IPS DF 6.9 (cell line): ENCODE results near the gene DNAJB5.

Experiments used
- DNase-seq: peaks from one replicate; pipeline ENCODE4 v3.0.0-alpha.2; 2013; ENCODE audit warnings: low read depth, low spot score
- H3K27ac ChIP-seq: one replicate; pipeline ENCODE4 v1.5.1; 2013; ENCODE audit warnings: low read length, control low read depth
- H3K27me3 ChIP-seq: 2 replicates; pipeline ENCODE4 v1.6.1; 2013; ENCODE audit warnings: mild to moderate bottlenecking, low read length; ENCODE audit not compliant: control insufficient read depth, insufficient read depth
- H3K36me3 ChIP-seq: 2 replicates; pipeline ENCODE4 v1.6.1; 2013; ENCODE audit warnings: low read length; ENCODE audit not compliant: control insufficient read depth, insufficient read depth
- H3K4me1 ChIP-seq: 2 replicates; pipeline ENCODE4 v1.6.1; 2013; ENCODE audit warnings: low read length; ENCODE audit not compliant: control insufficient read depth, insufficient read depth
- H3K4me3 ChIP-seq: 2 replicates; pipeline ENCODE4 v1.5.1; 2013; ENCODE audit warnings: mild to moderate bottlenecking, low read length
- H3K9me3 ChIP-seq: 2 replicates; pipeline ENCODE4 v1.6.1; 2013; ENCODE audit warnings: low read length, inconsistent platforms; ENCODE audit not compliant: control insufficient read depth, insufficient read depth
- whole genome bisulfite sequencing: extraction: QIAGEN DNeasy Blood & Tissue Kit; methylation state at CpG from one replicate; pipeline ENCODE4 v1.1.7; 2013; ENCODE audit warnings: mixed read lengths, missing lambda C conversion rate; ENCODE audit not compliant: insufficient read length, insufficient coverage; 5-methylcytosine and 5-hydroxymethylcytosine counted together

DNAJB5 gene

GRCh38 chr9:35027860-35028259 lies 38.3 kb downstream of the DNAJB5 start:
- WGBS: no CpG with 5 or more reads among the region's 1 CpG
- Histone ChIP-seq H3K9me3 (no peaks in the 10 kb centered on the region; the same call in 1 of the 2 replicates), H3K36me3 (no peaks in the 10 kb centered on the region), H3K27me3 (no peaks in the 10 kb centered on the region), H3K27ac (no peak overlapping the region), H3K4me3 (no peak overlapping the region), H3K4me1 (peaks cover 3% of the 10 kb centered on the region)
- DNase-seq: no peak

- H3K27ac ChIP-seq: no peak overlapping the region
- no peaks in the 10 kb centered on the region for H3K27me3 ChIP-seq
- H3K36me3 ChIP-seq: no peaks in the 10 kb centered on the region
- no peak for DNase-seq
- no peaks in the 10 kb centered on the region; the same call in 1 of the 2 replicates for H3K9me3 ChIP-seq
- H3K4me1 ChIP-seq: peaks cover 3% of the 10 kb centered on the region
- no peak overlapping the region for H3K4me3 ChIP-seq
These were observed 38.8 kb downstream of the DNAJB5 start for GRCh38 chr9:35028341-35028740.

GRCh38 chr9:35029241-35029640 lies 39.7 kb downstream of the DNAJB5 start:
- no peak for DNase-seq
- WGBS: no CpG with 5 or more reads among the region's 4 CpGs
- Histone ChIP-seq H3K27me3 (no peaks in the 10 kb centered on the region), H3K4me1 (peaks cover 3% of the 10 kb centered on the region), H3K4me3 (no peak overlapping the region), H3K9me3 (no peaks in the 10 kb centered on the region; the same call in 1 of the 2 replicates), H3K36me3 (no peaks in the 10 kb centered on the region), H3K27ac (no peak overlapping the region)

- H3K4me1 ChIP-seq: peaks cover 3% of the 10 kb centered on the region
- no peaks in the 10 kb centered on the region for H3K27me3 ChIP-seq
- H3K27ac ChIP-seq: no peak overlapping the region
- no CpG with 5 or more reads among the region's 2 CpGs for WGBS
- no peaks in the 10 kb centered on the region; the same call in 1 of the 2 replicates for H3K9me3 ChIP-seq
- no peaks in the 10 kb centered on the region for H3K36me3 ChIP-seq
- no peak overlapping the region for H3K4me3 ChIP-seq
- no peak for DNase-seq
These were observed 40.3 kb downstream of the DNAJB5 start for GRCh38 chr9:35029852-35030251.

GRCh38 chr9:35033101-35033500 lies 43.6 kb downstream of the DNAJB5 start:
- H3K27me3 ChIP-seq: no peaks in the 10 kb centered on the region
- H3K9me3 ChIP-seq: no peaks in the 10 kb centered on the region; the same call in 1 of the 2 replicates
- H3K27ac ChIP-seq: no peak overlapping the region
- WGBS: no CpG with 5 or more reads among the region's 2 CpGs
- no peak for DNase-seq
- no peak overlapping the region for H3K4me3 ChIP-seq
- H3K36me3 ChIP-seq: no peaks in the 10 kb centered on the region
- H3K4me1 ChIP-seq: no peaks in the 10 kb centered on the region

GRCh38 chr9:35035851-35036701 lies 46.5 kb downstream of the DNAJB5 start:
- WGBS: no CpG with 5 or more reads among the region's 48 CpGs
- no peaks in the 10 kb centered on the region for H3K4me1 ChIP-seq
- H3K36me3 ChIP-seq: no peaks in the 10 kb centered on the region
- no peak overlapping the region for H3K4me3 ChIP-seq
- H3K27ac ChIP-seq: no peak overlapping the region
- no peaks in the 10 kb centered on the region for H3K9me3 ChIP-seq
- no peaks in the 10 kb centered on the region for H3K27me3 ChIP-seq
- no peak for DNase-seq

- Histone ChIP-seq H3K9me3 (no peaks in the 10 kb centered on the region), H3K27ac (no peak overlapping the region), H3K36me3 (no peaks in the 10 kb centered on the region; the same call in 1 of the 2 replicates), H3K4me1 (no peaks in the 10 kb centered on the region), H3K4me3 (no peak overlapping the region), H3K27me3 (no peaks in the 10 kb centered on the region)
- DNase-seq: no peak
- WGBS: no CpG with 5 or more reads among the region's 3 CpGs
These were observed 52.6 kb downstream of the DNAJB5 start for GRCh38 chr9:35042081-35042604.

- Histone ChIP-seq H3K36me3 (no peaks in the 10 kb centered on the region; the same call in 1 of the 2 replicates), H3K9me3 (no peaks in the 10 kb centered on the region), H3K27me3 (no peaks in the 10 kb centered on the region), H3K4me3 (no peak overlapping the region), H3K4me1 (no peaks in the 10 kb centered on the region), H3K27ac (no peak overlapping the region)
- WGBS: no CpG with 5 or more reads among the region's 6 CpGs
- no peak for DNase-seq
These were observed 53.5 kb downstream of the DNAJB5 start for GRCh38 chr9:35042891-35043545.

- no peak for DNase-seq
- H3K27ac ChIP-seq: no peak overlapping the region
- H3K4me1 ChIP-seq: no peaks in the 10 kb centered on the region
- H3K36me3 ChIP-seq: no peaks in the 10 kb centered on the region; the same call in 1 of the 2 replicates
- no peaks in the 10 kb centered on the region for H3K9me3 ChIP-seq
- H3K27me3 ChIP-seq: no peaks in the 10 kb centered on the region
- no peak overlapping the region for H3K4me3 ChIP-seq
- WGBS: no CpG with 5 or more reads among the region's 3 CpGs
These were observed 54.5 kb downstream of the DNAJB5 start for GRCh38 chr9:35044071-35044470.
